SU-DHL-6 (cell line): ENCODE data around the gene ALX4.

ENCODE experiments used
- H2AFZ ChIP-seq: fragments of 200-600 bp; sonication (generic); 2 replicates; pipeline ENCODE4 v1.6.1; 2014; ENCODE audit warnings: low read depth, mild to moderate bottlenecking, moderate library complexity, mixed read lengths, antibody characterized with exemption, low read length; ENCODE audit not compliant: severe bottlenecking
- H3F3A ChIP-seq: fragments of 200-600 bp; shearing (Covaris generic); 2 replicates; pipeline ENCODE4 v1.6.0; 2016; ENCODE audit warnings: antibody characterized with exemption, mild to moderate bottlenecking; ENCODE audit not compliant: insufficient read depth
- H3K27ac ChIP-seq: fragments of 200-600 bp; sonication (generic); 2 replicates; pipeline ENCODE4 v1.5.1; 2016; ENCODE audit warnings: low read depth, mild to moderate bottlenecking, low read length, moderate library complexity, mixed read lengths
- H3K27me3 ChIP-seq: fragments of 200-600 bp; sonication (generic), shearing (Covaris generic); 2 replicates; pipeline ENCODE4 v1.6.0; 2014; ENCODE audit warnings: mild to moderate bottlenecking, low read length
- H3K36me3 ChIP-seq: fragments of 200-600 bp; sonication (generic); 2 replicates; pipeline ENCODE4 v1.6.1; 2014; ENCODE audit warnings: mild to moderate bottlenecking, low read length, mixed read lengths
- H3K4me2 ChIP-seq: fragments of 300-600, 200-600 bp; shearing (Covaris generic), sonication (generic); 2 replicates; pipeline ENCODE4 v1.6.0; 2014; ENCODE audit warnings: low read length, low read depth, mild to moderate bottlenecking; ENCODE audit not compliant: poor library complexity, severe bottlenecking
- H3K4me3 ChIP-seq: fragments of 200-600 bp; sonication (generic); 2 replicates; pipeline ENCODE4 v1.5.1; 2014; ENCODE audit warnings: antibody characterized with exemption, low read length, mild to moderate bottlenecking, mixed read lengths; ENCODE audit not compliant: insufficient read depth, poor library complexity, severe bottlenecking
- H3K79me2 ChIP-seq: fragments of 200-600 bp; sonication (generic); 2 replicates; pipeline ENCODE4 v1.6.1; 2014; ENCODE audit warnings: mild to moderate bottlenecking, low read length, moderate library complexity; ENCODE audit not compliant: insufficient read depth
- H3K9ac ChIP-seq: fragments of 200-600 bp; sonication (generic); 2 replicates; pipeline ENCODE4 v1.7.0; 2014; ENCODE audit warnings: mild to moderate bottlenecking, low read length
- H3K9me2 ChIP-seq: fragments of 200-600 bp; sonication (generic); replicated peaks from 2 replicates; pipeline ENCODE4 v1.6.1; 2014; ENCODE audit warnings: low read length; ENCODE audit not compliant: insufficient read depth
- H3K9me3 ChIP-seq: fragments of 200-600 bp; sonication (generic); 2 replicates; pipeline ENCODE4 v1.6.1; 2014; ENCODE audit warnings: low read length, mixed read lengths; ENCODE audit not compliant: insufficient read depth
- H4K20me1 ChIP-seq: fragments of 200-600 bp; sonication (generic); 2 replicates; pipeline ENCODE4 v1.6.1; 2014; ENCODE audit warnings: low read depth, mild to moderate bottlenecking, antibody characterized with exemption, low read length, moderate library complexity, mixed read lengths
- EZH2phosphoT487 ChIP-seq: fragments of 200-600 bp; sonication (generic), shearing (Covaris generic); conservative IDR thresholded peaks from 2 replicates; pipeline ENCODE4 v1.6.1; 2018; ENCODE audit warnings: mild to moderate bottlenecking, antibody characterized with exemption, low read length, moderate library complexity, mixed read lengths
- TF ChIP-seq, protein P1 (sequence below): fragments of 200-600 bp; sonication (generic); IDR thresholded peaks from one replicate; pipeline ENCODE4 v1.5.1; 2017; ENCODE audit warnings: antibody characterized with exemption, mild to moderate bottlenecking, low read length, moderate library complexity; ENCODE audit not compliant: insufficient read depth, poor library complexity, severe bottlenecking

ALX4 gene

DNA sequence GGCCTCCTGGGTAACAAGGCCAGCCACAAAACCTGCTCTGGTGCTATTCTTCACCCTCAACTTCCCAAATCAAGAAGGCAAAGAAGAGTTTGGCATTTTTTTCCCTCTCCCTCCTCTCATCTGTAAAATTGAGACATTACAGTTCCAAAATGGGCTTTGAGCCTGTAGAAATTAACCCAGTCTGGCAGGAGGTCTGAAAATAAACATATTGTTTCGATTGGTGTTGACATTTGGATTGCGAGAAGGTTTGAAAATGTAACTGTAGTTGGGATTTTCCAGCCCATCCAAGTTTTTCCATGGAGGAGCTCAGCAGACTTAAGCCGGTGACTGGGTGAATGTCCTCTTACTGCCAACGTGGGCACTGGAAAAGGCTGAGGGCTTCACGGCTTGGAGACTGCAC is 35.0 kb upstream of the ALX4 start:
- Histone ChIP-seq H4K20me1 (no peaks in the 10 kb centered on the region), H3K79me2 (no peaks in the 10 kb centered on the region), H2AFZ (no peak overlapping the region), H3K4me2 (no peak overlapping the region), H3K9me2 (no peaks in the 10 kb centered on the region), H3K36me3 (no peaks in the 10 kb centered on the region), H3K9me3 (no peaks in the 10 kb centered on the region), H3F3A (no peaks in the 10 kb centered on the region), H3K4me3 (no peak overlapping the region), H3K27ac (no peak overlapping the region), H3K27me3 (no peaks in the 10 kb centered on the region), H3K9ac (no peak overlapping the region)
- TF ChIP-seq, protein P1, sequence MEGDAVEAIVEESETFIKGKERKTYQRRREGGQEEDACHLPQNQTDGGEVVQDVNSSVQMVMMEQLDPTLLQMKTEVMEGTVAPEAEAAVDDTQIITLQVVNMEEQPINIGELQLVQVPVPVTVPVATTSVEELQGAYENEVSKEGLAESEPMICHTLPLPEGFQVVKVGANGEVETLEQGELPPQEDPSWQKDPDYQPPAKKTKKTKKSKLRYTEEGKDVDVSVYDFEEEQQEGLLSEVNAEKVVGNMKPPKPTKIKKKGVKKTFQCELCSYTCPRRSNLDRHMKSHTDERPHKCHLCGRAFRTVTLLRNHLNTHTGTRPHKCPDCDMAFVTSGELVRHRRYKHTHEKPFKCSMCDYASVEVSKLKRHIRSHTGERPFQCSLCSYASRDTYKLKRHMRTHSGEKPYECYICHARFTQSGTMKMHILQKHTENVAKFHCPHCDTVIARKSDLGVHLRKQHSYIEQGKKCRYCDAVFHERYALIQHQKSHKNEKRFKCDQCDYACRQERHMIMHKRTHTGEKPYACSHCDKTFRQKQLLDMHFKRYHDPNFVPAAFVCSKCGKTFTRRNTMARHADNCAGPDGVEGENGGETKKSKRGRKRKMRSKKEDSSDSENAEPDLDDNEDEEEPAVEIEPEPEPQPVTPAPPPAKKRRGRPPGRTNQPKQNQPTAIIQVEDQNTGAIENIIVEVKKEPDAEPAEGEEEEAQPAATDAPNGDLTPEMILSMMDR = no peak
- no peak for TF ChIP-seq EZH2phosphoT487

DNA sequence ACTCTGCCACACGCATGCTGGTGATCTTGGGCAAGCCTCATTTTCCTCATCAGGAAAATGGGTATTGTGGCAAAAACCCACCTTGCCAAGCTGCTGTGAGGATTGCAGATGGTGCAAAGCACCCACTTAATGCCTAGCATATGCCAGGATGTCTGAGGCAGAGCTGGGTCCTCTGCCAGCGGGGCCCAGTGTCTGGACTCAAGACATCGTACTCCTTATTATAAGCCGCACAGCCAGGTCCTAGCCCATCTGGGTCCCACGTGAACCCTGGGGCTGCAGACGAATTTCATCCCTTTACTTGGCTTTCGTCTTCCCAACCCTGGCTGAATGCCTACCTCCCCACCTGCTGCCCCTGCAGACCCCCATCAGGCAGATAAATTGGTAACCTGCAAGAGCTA is 34.5 kb upstream of the ALX4 start:
- Histone ChIP-seq H3K36me3 (no peaks in the 10 kb centered on the region), H2AFZ (no peak overlapping the region), H3K27ac (no peak overlapping the region), H3K4me2 (no peak overlapping the region), H3F3A (no peaks in the 10 kb centered on the region), H3K79me2 (no peaks in the 10 kb centered on the region), H3K9me2 (no peaks in the 10 kb centered on the region), H3K9me3 (no peaks in the 10 kb centered on the region), H4K20me1 (no peaks in the 10 kb centered on the region), H3K4me3 (no peak overlapping the region), H3K27me3 (no peaks in the 10 kb centered on the region), H3K9ac (no peak overlapping the region)
- no peak for TF ChIP-seq EZH2phosphoT487
- TF ChIP-seq, protein P1 = no peak

DNA sequence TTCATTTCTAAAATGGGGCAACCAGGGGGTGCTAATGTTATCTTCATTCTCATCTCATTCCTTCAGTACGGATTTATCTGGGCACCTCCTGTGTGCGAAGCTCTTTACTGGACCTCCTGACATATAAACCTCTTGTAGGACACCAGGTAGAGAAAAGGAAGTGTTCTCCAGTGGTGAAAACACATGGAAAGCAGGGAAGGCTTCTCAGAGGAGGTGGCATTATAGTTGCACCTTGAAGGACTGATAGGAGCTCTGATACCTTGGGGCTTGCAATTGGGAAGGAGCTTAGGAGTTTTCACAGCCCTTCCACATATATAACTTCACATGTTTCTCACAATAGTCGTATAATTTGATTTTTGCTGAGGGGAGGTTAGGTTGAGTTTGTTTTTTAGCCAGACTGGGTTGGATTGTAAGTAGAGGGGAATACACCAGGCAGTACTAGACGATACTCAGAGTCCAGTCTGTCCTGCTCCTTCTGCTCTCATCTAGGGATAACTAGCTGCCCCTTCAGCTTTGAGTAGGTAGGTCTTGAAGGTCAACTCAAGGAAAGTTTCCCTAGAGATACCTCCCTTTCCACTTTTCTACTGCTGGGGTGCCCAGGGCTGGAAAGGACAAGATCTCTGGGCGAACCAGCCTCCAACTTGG is 34.0 kb upstream of the ALX4 start:
- TF ChIP-seq, protein P1 = no peak
- no peak for TF ChIP-seq EZH2phosphoT487
- Histone ChIP-seq H3K27ac (no peak overlapping the region), H2AFZ (no peak overlapping the region), H3K4me3 (no peak overlapping the region), H3K36me3 (no peaks in the 10 kb centered on the region), H3F3A (no peaks in the 10 kb centered on the region), H3K4me2 (no peak overlapping the region), H3K9ac (no peak overlapping the region), H3K9me2 (no peaks in the 10 kb centered on the region), H3K9me3 (no peaks in the 10 kb centered on the region), H3K27me3 (no peaks in the 10 kb centered on the region), H3K79me2 (no peaks in the 10 kb centered on the region), H4K20me1 (no peaks in the 10 kb centered on the region)
